Neural progenitor cell (in vitro differentiated cells): ENCODE results near the gene GRIFIN. TPM values are rescaled to one million over a fixed set of nuclear protein-coding genes. Genes with fewer than 3 reads are reported as not detected.

Source experiments
- DNase-seq: peaks from one replicate; pipeline ENCODE4 v3.0.0-alpha.2; 2016; ENCODE audit warnings: low spot score
- H2AFZ ChIP-seq: fragments of 200-600 bp; sonication (generic); replicated peaks from 2 replicates; pipeline ENCODE4 v1.6.1; 2016; ENCODE audit warnings: antibody characterized with exemption
- H3F3A ChIP-seq: fragments of 200-600 bp; sonication (generic); 2 replicates; pipeline ENCODE4 v1.6.1; 2016; ENCODE audit warnings: antibody characterized with exemption, low read depth
- H3K27ac ChIP-seq: fragments of 200-600 bp; sonication (generic); 2 replicates; pipeline ENCODE4 v1.5.1; 2016; ENCODE audit warnings: mild to moderate bottlenecking
- H3K27me3 ChIP-seq: fragments of 200-600 bp; sonication (generic); 2 replicates; pipeline ENCODE4 v1.6.1; 2016; ENCODE audit warnings: mild to moderate bottlenecking, moderate library complexity
- H3K36me3 ChIP-seq: fragments of 200-600 bp; sonication (generic); 2 replicates; pipeline ENCODE4 v1.5.1; 2016
- H3K4me1 ChIP-seq: fragments of 200-600 bp; sonication (generic); 2 replicates; pipeline ENCODE4 v1.6.1; 2016; ENCODE audit warnings: mixed run types
- H3K4me2 ChIP-seq: fragments of 200-600 bp; sonication (generic); 2 replicates; pipeline ENCODE4 v1.6.1; 2016
- H3K4me3 ChIP-seq: fragments of 200-600 bp; sonication (generic); 2 replicates; pipeline ENCODE4 v1.5.1; 2016
- H3K79me2 ChIP-seq: fragments of 200-600 bp; sonication (generic); 2 replicates; pipeline ENCODE4 v1.6.1; 2016; ENCODE audit warnings: low read depth
- H3K9ac ChIP-seq: fragments of 200-600 bp; sonication (generic); 2 replicates; pipeline ENCODE4 v1.6.1; 2016
- H3K9me3 ChIP-seq: fragments of 200-600 bp; sonication (generic); 2 replicates; pipeline ENCODE4 v1.5.1; 2016; ENCODE audit warnings: low read depth
- H4K20me1 ChIP-seq: fragments of 200-600 bp; sonication (generic); 2 replicates; pipeline ENCODE4 v1.6.1; 2016; ENCODE audit warnings: low read depth
- H3K27ac Mint-ChIP-seq: 3 replicates; pipeline ENCODE4 v1.8.0; 2021; ENCODE audit warnings: mixed read lengths
- H3K27me3 Mint-ChIP-seq: 2 replicates; pipeline ENCODE4 v1.8.0; 2022; ENCODE audit warnings: low read depth, mild to moderate bottlenecking, inconsistent platforms, moderate library complexity, mixed read lengths; ENCODE audit not compliant: insufficient read depth
- H3K36me3 Mint-ChIP-seq: 3 replicates; pipeline ENCODE4 v1.8.0; 2021; ENCODE audit warnings: mixed read lengths
- H3K4me1 Mint-ChIP-seq: 3 replicates; pipeline ENCODE4 v1.8.0; 2021; ENCODE audit warnings: mixed read lengths
- H3K4me3 Mint-ChIP-seq: 3 replicates; pipeline ENCODE4 v1.8.0; 2021; ENCODE audit warnings: mild to moderate bottlenecking, moderate library complexity, mixed read lengths
- H3K9me3 Mint-ChIP-seq: 3 replicates; pipeline ENCODE4 v1.8.0; 2020; ENCODE audit warnings: mixed read lengths
- EZH2 ChIP-seq: fragments of 200-600 bp; sonication (generic); IDR thresholded peaks from 2 replicates; pipeline ENCODE4 v1.6.1; 2017; ENCODE audit warnings: antibody characterized with exemption, mild to moderate bottlenecking, moderate library complexity
- EZH2phosphoT487 ChIP-seq: fragments of 200-600 bp; sonication (generic); IDR thresholded peaks from 2 replicates; pipeline ENCODE4 v1.6.1; 2017; ENCODE audit warnings: antibody characterized with exemption
- total RNA-seq: library from RNA; depleted of rRNA; stranded (reverse); fragments of >200 nt; gene quantifications from 2 replicates; pipeline ENCODE4 v1.2.3, GENCODE V29; 2015; ENCODE audit warnings: low replicate concordance
- TF ChIP-seq, protein P1 (sequence below): fragments of 200-600 bp; sonication (generic); IDR thresholded peaks from 2 replicates; pipeline ENCODE4 v1.5.1; 2017; ENCODE audit warnings: antibody characterized with exemption, mild to moderate bottlenecking

Gene GRIFIN
- total RNA-seq, 1 donor from 2014 or later = not detected

DNA sequence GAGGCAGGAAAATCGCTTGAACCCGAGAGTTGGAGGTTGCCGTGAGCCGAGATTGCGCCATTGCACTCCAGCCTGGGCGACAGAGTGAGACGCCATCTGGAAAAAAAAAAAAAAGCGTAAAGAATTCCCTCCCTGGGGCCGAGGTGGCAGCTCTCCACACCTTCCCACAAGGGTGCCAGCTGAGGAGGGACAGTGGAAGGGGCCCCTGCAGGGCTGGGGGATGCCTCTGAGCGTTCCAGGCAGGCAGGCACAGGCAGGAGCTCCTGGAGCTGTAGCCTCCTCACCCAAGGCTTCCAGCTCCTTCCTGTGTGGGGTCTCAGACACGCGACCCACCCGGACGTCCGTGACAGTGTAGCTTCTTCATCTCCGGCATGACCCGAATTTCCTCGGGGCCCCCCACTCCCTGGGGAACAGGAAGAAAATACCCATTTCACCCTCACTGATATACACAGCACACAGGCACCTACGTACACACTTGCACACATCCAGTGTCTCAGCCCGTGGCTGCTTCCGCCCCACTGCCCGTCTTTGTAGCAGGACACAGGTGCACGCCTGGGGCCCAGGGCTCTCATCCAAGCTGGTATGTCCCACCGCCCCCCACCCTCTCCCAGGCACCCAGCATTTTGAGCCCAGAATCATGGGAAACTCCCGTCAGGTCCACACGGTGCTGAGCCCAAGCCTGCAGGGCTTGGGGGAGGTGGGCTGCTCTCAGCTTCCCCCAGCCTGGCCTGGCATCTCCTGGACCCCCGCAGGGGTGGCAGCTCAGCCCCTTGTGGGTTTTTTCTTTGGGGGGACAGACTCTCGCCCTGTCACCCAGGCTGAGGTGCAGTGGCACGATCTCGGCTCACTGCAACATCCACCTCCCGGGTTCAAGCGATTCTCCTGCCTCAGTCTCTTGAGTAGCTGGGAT, 25.7 kb downstream of the GRIFIN start:
- Mint-ChIP-seq H3K36me3 (no peaks in the 10 kb centered on the region), H3K4me1 (peaks cover 11% of the 10 kb centered on the region), H3K9me3 (peaks cover 5% of the 10 kb centered on the region), H3K27me3 (peaks cover 4% of the 10 kb centered on the region), H3K27ac (no peak overlapping the region), H3K4me3 (no peak overlapping the region)
- no peak overlapping the region for H2AFZ ChIP-seq
- H3K4me1 ChIP-seq = peaks cover 7% of the 10 kb centered on the region
- no peak overlapping the region for H3K9ac ChIP-seq
- no peak overlapping the region for H3K4me2 ChIP-seq
- TF ChIP-seq, protein P1, sequence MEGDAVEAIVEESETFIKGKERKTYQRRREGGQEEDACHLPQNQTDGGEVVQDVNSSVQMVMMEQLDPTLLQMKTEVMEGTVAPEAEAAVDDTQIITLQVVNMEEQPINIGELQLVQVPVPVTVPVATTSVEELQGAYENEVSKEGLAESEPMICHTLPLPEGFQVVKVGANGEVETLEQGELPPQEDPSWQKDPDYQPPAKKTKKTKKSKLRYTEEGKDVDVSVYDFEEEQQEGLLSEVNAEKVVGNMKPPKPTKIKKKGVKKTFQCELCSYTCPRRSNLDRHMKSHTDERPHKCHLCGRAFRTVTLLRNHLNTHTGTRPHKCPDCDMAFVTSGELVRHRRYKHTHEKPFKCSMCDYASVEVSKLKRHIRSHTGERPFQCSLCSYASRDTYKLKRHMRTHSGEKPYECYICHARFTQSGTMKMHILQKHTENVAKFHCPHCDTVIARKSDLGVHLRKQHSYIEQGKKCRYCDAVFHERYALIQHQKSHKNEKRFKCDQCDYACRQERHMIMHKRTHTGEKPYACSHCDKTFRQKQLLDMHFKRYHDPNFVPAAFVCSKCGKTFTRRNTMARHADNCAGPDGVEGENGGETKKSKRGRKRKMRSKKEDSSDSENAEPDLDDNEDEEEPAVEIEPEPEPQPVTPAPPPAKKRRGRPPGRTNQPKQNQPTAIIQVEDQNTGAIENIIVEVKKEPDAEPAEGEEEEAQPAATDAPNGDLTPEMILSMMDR = no peak
- no peak for TF ChIP-seq EZH2phosphoT487
- TF ChIP-seq EZH2 = no peak
- H3K4me3 ChIP-seq = no peak overlapping the region
- H3K27ac ChIP-seq = no peak overlapping the region
- no peaks in the 10 kb centered on the region for H3K36me3 ChIP-seq
- no peaks in the 10 kb centered on the region for H3K27me3 ChIP-seq
- H3K79me2 ChIP-seq = no peaks in the 10 kb centered on the region
- H3F3A ChIP-seq = peaks cover 4% of the 10 kb centered on the region
- H4K20me1 ChIP-seq = no peaks in the 10 kb centered on the region
- no peaks in the 10 kb centered on the region for H3K9me3 ChIP-seq
- no peak for DNase-seq

DNA sequence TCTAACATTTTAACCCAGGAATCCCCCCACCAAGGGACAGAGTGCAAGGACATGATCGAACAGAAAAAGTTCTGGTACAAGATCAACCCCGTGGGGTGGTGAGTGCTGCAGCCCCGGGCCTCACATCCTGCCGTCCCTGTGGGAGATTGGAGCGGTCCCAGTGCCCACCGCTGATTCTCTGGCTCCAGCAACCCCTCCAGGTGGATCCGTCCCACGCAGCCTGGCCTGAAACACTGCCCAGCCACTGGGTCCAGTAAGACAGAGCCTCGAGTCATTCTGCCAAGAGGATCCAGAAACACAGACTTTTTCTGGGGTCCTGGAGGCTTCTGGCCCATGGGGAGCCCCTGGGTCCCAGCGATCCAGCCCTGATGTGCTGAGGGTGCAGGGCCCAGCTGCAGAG, 29.5 kb downstream of the GRIFIN start:
- no peak overlapping the region for H3K4me2 ChIP-seq
- no peak for DNase-seq
- no peak overlapping the region for H3K9ac ChIP-seq
- no peak overlapping the region for H3K27ac ChIP-seq
- no peaks in the 10 kb centered on the region for H3F3A ChIP-seq
- peaks cover 2% of the 10 kb centered on the region for H3K4me1 ChIP-seq
- Mint-ChIP-seq H3K4me3 (no peak overlapping the region), H3K36me3 (peaks cover 4% of the 10 kb centered on the region), H3K27ac (no peak overlapping the region), H3K9me3 (no peaks in the 10 kb centered on the region), H3K4me1 (peaks cover 11% of the 10 kb centered on the region), H3K27me3 (peaks cover 8% of the 10 kb centered on the region)
- H3K36me3 ChIP-seq = no peaks in the 10 kb centered on the region
- no peak overlapping the region for H2AFZ ChIP-seq
- no peaks in the 10 kb centered on the region for H3K27me3 ChIP-seq
- no peak for TF ChIP-seq EZH2
- TF ChIP-seq EZH2phosphoT487 = no peak
- TF ChIP-seq, protein P1 = no peak
- H3K79me2 ChIP-seq = no peaks in the 10 kb centered on the region
- H3K9me3 ChIP-seq = no peaks in the 10 kb centered on the region
- no peaks in the 10 kb centered on the region for H4K20me1 ChIP-seq
- H3K4me3 ChIP-seq = no peak overlapping the region

DNA sequence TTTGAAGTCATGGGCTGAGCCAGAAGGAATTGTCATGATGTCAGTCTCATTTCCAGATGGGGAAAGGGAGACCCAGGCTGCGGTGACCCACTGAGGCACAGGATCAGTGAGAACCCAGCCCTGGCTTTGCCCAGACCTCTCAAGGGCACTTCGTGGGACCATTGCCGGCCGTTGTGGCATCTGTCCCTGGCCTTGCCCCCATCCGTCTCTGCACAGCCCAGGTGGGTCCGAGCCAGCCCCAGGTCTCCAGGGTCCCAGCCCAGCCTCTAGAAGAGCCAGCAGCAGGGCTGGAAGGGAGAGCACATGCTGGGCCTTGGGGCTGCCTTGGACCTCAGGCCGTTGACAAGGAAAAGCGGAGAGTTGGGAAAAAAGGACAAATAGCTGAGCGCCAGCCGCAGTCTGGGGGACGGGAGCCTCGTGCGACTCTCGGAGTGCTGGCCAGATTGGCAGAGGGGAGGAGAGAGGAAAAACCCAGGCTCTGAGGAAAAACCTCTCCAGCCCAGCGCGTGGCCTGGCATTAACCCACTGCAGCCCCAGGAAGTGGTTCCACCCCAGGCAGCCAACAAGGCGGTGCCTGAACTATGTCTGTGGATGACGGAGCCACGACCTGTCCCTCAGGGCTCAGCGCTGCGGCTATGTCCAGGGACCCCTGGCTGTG, 30.2 kb downstream of the GRIFIN start:
- peaks cover 10% of the 10 kb centered on the region for H3K4me1 Mint-ChIP-seq
- peaks cover 4% of the 10 kb centered on the region for H3K36me3 Mint-ChIP-seq
- no peak for DNase-seq
- no peak overlapping the region for H3K4me3 ChIP-seq
- no peaks in the 10 kb centered on the region for H3K36me3 ChIP-seq
- H3K79me2 ChIP-seq = no peaks in the 10 kb centered on the region
- no peaks in the 10 kb centered on the region for H3K9me3 Mint-ChIP-seq
- H3K27ac Mint-ChIP-seq = no peak overlapping the region
- H3K27ac ChIP-seq = no peak overlapping the region
- no peaks in the 10 kb centered on the region for H3K27me3 ChIP-seq
- no peak overlapping the region for H3K9ac ChIP-seq
- TF ChIP-seq, protein P1 = no peak
- no peak for TF ChIP-seq EZH2phosphoT487
- no peak for TF ChIP-seq EZH2
- H3K4me2 ChIP-seq = no peak overlapping the region
- no peaks in the 10 kb centered on the region for H3F3A ChIP-seq
- H4K20me1 ChIP-seq = no peaks in the 10 kb centered on the region
- no peak overlapping the region for H2AFZ ChIP-seq
- no peaks in the 10 kb centered on the region for H3K9me3 ChIP-seq
- H3K27me3 Mint-ChIP-seq = peaks cover 8% of the 10 kb centered on the region
- H3K4me3 Mint-ChIP-seq = no peak overlapping the region
- H3K4me1 ChIP-seq = no peaks in the 10 kb centered on the region
